Kidney (tissue), 14 donors: Measurements from ENCODE around the gene TSSC4. TPM values are rescaled to one million over a fixed set of nuclear protein-coding genes. Genes with fewer than 3 reads are reported as not detected.
A peak's percentile ranks its signal among the peaks of the same experiment; 100 is the strongest.

ENCODE experiments used
- DNase-seq, 5 donors: peaks; one replicate each; pipeline ENCODE4 v3.0.0-alpha.2; 2013 to 2020
- FAIRE-seq: peaks from 2 replicates; lab custom pipeline; 2012; peaks lifted over from hg19 to GRCh38; lab: Jason Lieb, UNC
- H3K27ac ChIP-seq, 2 donors: one replicate each; pipeline ENCODE4 v1.7.0; 2013; ENCODE audit warnings: low read depth in 2 of 2, low read length in 2 of 2, inconsistent platforms in 1 of 2
- H3K27me3 ChIP-seq: one replicate; pipeline ENCODE4 v1.7.1; 2013; ENCODE audit warnings: low read length, inconsistent platforms; ENCODE audit not compliant: control insufficient read depth, insufficient read depth
- H3K36me3 ChIP-seq, 3 donors: one replicate each; pipeline versions ENCODE4 v1.7.0 to v1.7.1; 2013; ENCODE audit warnings: low read length in 3 of 3, control low read depth in 1 of 3, inconsistent platforms in 1 of 3; ENCODE audit not compliant: insufficient read depth in 3 of 3, control insufficient read depth in 2 of 3
- H3K4me1 ChIP-seq, 3 donors: one replicate each; pipeline versions ENCODE4 v1.7.0 to v1.7.1; 2013; ENCODE audit warnings: low read length in 3 of 3, inconsistent platforms in 1 of 3, low read depth in 1 of 3; ENCODE audit not compliant: control insufficient read depth in 2 of 3, insufficient read depth in 2 of 3
- H3K4me3 ChIP-seq, 3 donors: one replicate each; pipeline versions ENCODE4 v1.7.0 to v1.8.1; 2013; ENCODE audit warnings: low read length in 3 of 3, control low read depth in 1 of 3, inconsistent platforms in 1 of 3
- H3K9ac ChIP-seq, 3 donors: one replicate each; pipeline versions ENCODE4 v1.7.0 to v1.7.1; 2013; ENCODE audit warnings: low read length in 3 of 3, control low read depth in 1 of 3, inconsistent platforms in 1 of 3
- H3K9me3 ChIP-seq, 3 donors: one replicate each; pipeline versions ENCODE4 v1.7.0 to v1.7.1; 2013; ENCODE audit warnings: low read length in 3 of 3, control low read depth in 1 of 3, inconsistent platforms in 1 of 3; ENCODE audit not compliant: control insufficient read depth in 2 of 3, insufficient read depth in 1 of 3
- CTCF ChIP-seq: IDR thresholded peaks from 3 replicates; pipeline ENCODE4 v1.5.1; 2012; ENCODE audit warnings: mild to moderate bottlenecking, moderate library complexity, borderline replicate concordance; ENCODE audit not compliant: insufficient read depth; ENCODE audit errors: extremely low read depth
- intact Hi-C: fragments of 100-400 bp; cut with DNase I; formaldehyde crosslinking; loops from one replicate; pipeline ENCODE4 v1.11.1; 2022
- polyA plus RNA-seq: library from polyadenylated mRNA; stranded (reverse); fragments of 350-450 nt; fragmentation: Illumina TruSeq; extraction: RNeasy Lipid Tissue Mini Kit (QIAGEN cat#74804); gene quantifications from one replicate; pipeline ENCODE4 v1.2.3, GENCODE V29; 2014; ENCODE audit warnings: low read depth, low replicate concordance; ENCODE audit not compliant: insufficient read depth
- total RNA-seq: library from RNA; stranded (reverse); fragmentation: NEBNext Ultra II Directional; extraction: Animal tissue kit (Norgen Biotek cat#: 25700); gene quantifications from one replicate; pipeline ENCODE4 v1.2.1, GENCODE V29; 2021
- donor health status: control.
- donor health status: control.
- donor health status: control.
- donor health status: control.
- donor health status: control.
- donor health status: DM: yes; HTN: yes; CAD: no.
- donor health status: Normal renal cell carcinoma (clear cell type).

The TSSC4 gene
- total and polyA plus RNA-seq, 2 donors from 2014 or later = 42.3 to 51.4 TPM

- peak; percentile 83 to 93 (median 92) for DNase-seq
- no peak overlapping the region for H3K27ac ChIP-seq
- peak; percentile 98 for TF ChIP-seq CTCF
- H3K9ac ChIP-seq = no peak overlapping the region
- no peaks in the 10 kb centered on the region for H3K9me3 ChIP-seq
- no peaks in the 10 kb centered on the region for H3K36me3 ChIP-seq
- no peak overlapping the region for H3K4me3 ChIP-seq
- H3K4me1 ChIP-seq = peaks cover 0 to 3% (median 0%) of the 10 kb centered on the region in 3 donors
- intact Hi-C loops = loop anchor here (5.0 to 10.0 kb wide), 2 partner anchors 223 to 464 kb away; partner anchors contain the start of gene CDKN1C
- no peak for FAIRE-seq
- no peaks in the 10 kb centered on the region for H3K27me3 ChIP-seq
Measured at GRCh38 chr11:2420502-2421225, 20.1 kb downstream of the TSSC4 start.

- no peak for TF ChIP-seq CTCF
- H3K27me3 ChIP-seq = no peaks in the 10 kb centered on the region
- H3K27ac ChIP-seq = no peak overlapping the region
- H3K9ac ChIP-seq = no peak overlapping the region
- no peak for FAIRE-seq
- H3K4me3 ChIP-seq = no peak overlapping the region
- intact Hi-C loops = loop anchor here (5.0 to 10.0 kb wide), 2 partner anchors 224 to 463 kb away; partner anchors contain the start of gene CDKN1C
- no peaks in the 10 kb centered on the region for H3K36me3 ChIP-seq
- peaks cover 0 to 3% (median 0%) of the 10 kb centered on the region in 3 donors for H3K4me1 ChIP-seq
- no peak for DNase-seq
- H3K9me3 ChIP-seq = no peaks in the 10 kb centered on the region
Measured at GRCh38 chr11:2421226-2421994, 20.9 kb downstream of the TSSC4 start.

- Histone ChIP-seq H3K9me3 (no peaks in the 10 kb centered on the region), H3K36me3 (no peaks in the 10 kb centered on the region), H3K9ac (no peak overlapping the region), H3K4me1 (peaks cover 0 to 3% (median 0%) of the 10 kb centered on the region in 3 donors), H3K4me3 (no peak overlapping the region), H3K27me3 (no peaks in the 10 kb centered on the region), H3K27ac (no peak overlapping the region)
- no peak for FAIRE-seq
- TF ChIP-seq CTCF = no peak
- peak in 2 of 5 donors; percentile 62 to 80 for DNase-seq
- intact Hi-C loops = loop anchor here (5.0 to 10.0 kb wide), 2 partner anchors 225 to 463 kb away; partner anchors contain the start of gene CDKN1C
Measured at GRCh38 chr11:2421996-2422395, 21.4 kb downstream of the TSSC4 start.
